ENCODE data around the gene PMP22. TPM values are rescaled to one million over a fixed set of nuclear protein-coding genes. Genes with fewer than 3 reads are reported as not detected.
"Not testable (repeated sequence)": the region's sequence is repeated elsewhere in the genome, so short reads cannot be mapped to it uniquely, and the experiment has no call there.

Gene PMP22
- total RNA-seq, 1 donor from 2014 or later: 91.3 TPM

- no peak for DNase-seq
These were observed 9.2 kb downstream of the PMP22 start for GRCh38 chr17:15255713-15256454.

GRCh38 chr17:15250135-15250860 lies 14.8 kb downstream of the PMP22 start:
- no peak for DNase-seq

DNA sequence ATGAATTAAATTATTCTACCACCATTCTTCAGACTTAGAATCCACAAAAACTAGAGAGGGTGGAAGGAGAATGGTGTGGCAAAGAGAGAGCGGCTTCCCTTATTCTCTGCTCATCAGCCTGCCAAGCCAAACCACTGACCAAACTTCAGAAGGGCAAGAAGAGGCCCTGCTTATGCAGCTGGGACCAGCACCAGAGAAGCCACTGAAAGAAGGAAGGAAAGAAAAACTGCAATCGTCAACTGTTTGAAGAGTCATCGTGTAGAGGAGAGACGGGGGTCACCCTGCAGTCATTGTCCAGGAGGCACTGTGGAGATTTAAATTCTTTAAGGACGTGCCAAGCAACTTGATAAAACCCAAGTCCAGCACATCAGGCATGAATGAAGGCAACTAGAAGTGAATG lies 15.6 kb downstream of the PMP22 start:
- no peak for DNase-seq

GRCh38 chr17:15247891-15248529 lies 17.1 kb downstream of the PMP22 start:
- no peak for DNase-seq

GRCh38 chr17:15245054-15245453 lies 20.1 kb downstream of the PMP22 start:
- DNase-seq: no peak

- no peak for DNase-seq
These were observed 24.5 kb downstream of the PMP22 start for GRCh38 chr17:15240644-15241043.

DNA sequence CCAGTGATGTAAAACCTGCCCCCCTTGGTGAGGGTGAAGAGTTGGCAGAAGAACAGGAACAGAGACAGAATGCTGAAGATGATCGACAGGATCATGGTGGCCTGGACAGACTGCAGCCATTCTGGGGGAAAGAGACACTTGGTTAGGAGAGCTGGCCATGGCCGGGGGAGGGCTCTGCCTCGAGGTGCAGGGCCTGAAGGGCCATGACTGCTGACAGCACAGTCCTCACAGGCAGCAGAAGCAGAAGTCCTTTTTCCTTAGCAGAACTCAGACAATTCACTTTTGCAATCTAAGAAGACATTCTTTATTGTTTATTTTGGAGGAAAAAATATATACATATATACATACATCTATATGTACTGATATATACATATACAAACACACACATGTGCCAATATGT lies 25.6 kb downstream of the PMP22 start:
- no peak for DNase-seq

DNA sequence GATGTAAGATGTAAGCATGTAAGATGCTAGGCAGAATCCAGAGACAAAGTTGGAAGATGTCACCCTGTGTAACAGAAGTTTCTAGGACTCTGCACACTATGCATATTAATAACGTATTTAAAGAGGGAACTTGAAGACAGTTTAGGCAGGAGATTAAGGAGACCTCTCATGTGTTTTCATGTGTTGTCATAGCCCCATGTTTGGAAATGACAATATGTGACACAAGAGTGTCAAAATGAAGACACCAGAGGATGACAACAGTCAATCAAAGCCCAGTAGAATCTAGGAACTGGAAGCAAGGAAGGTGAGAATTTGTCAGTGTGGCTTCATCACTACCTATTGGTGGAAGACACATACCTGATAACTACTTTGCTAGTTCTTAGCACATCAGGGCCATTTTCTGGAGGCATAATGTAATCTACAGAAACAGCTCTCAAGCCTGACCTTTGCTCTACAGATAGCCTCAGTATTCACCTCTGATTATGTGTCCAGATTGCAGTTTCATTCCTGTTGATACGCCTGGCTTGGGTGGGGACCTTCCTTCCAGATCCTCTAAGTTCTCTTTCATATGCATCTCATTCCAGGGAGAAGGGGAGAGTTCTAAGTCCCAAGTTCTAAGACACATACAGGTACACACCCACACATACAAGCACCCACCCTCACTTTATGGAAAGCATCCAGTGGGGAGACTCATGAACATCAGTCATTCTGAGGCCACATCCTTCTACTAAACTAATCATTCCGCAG lies 26.3 kb downstream of the PMP22 start:
- DNase-seq: no peak

GRCh38 chr17:15238057-15238456 lies 27.1 kb downstream of the PMP22 start:
- DNase-seq: no peak

- DNase-seq: no peak
These were observed 28.1 kb downstream of the PMP22 start for GRCh38 chr17:15237106-15237425.

- DNase-seq: no peak
These were observed 28.6 kb downstream of the PMP22 start for GRCh38 chr17:15236281-15237105.

GRCh38 chr17:15233971-15234370 lies 31.2 kb downstream of the PMP22 start:
- DNase-seq: no peak

- DNase-seq: no peak
These were observed 31.9 kb downstream of the PMP22 start for GRCh38 chr17:15233022-15233805.

GRCh38 chr17:15232517-15232915 lies 32.6 kb downstream of the PMP22 start:
- DNase-seq: no peak

DNA sequence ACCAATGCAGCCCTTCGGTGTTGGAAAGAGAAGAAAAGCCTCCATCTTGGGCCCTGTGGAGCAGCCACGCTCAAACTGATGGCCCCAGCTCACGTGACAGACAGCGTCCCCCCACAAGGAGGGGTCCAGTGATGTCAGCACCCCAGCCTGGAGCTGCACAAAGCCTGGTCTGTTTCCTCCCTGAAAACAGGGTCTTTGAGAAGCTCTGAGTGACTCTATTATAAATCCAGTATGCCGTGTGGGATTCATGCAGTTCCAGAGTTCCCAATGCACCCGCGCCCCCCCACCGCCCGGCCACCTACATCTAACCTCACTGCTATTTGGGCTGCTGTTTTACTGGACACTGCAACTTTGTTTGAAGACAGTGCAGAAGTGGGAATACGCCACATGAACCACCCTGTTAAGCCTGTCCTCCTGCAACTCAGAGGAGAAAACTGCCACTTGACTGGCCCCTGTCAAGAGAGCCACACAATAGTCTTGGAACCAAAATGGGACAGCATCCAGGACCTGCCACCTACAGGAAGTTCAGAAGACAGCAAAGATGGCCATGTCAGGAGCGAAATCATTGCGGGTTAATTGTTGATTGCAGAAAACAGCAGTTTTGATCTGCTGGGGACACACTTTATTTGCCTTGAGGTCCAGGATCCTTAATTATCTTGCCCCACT lies 33.1 kb downstream of the PMP22 start:
- no peak for DNase-seq

- no peak for DNase-seq
These were observed 34.3 kb downstream of the PMP22 start for GRCh38 chr17:15230866-15231265.

- not testable (repeated sequence) for DNase-seq
These were observed 43.3 kb downstream of the PMP22 start for GRCh38 chr17:15221827-15222226.

DNA sequence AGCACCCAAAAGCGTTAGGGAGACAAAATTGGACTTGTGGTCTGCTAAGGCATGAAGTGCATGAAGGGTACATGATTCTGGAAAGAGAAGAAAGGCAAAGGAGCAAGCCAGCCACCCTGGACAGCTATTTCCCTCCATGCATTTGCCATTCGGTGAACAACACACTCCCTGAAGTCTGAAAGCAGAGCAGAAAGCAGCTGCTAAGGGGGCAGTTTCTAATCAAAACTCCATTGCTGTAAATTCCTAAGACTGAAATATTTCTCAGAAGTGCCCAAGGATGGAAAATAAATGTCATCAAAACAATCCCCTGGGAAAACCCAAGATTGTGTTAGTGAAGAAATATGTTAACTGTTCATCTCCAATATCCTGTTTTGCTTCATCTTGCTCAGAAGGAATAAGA lies 44.3 kb downstream of the PMP22 start:
- peak; percentile 88 for DNase-seq

DNA sequence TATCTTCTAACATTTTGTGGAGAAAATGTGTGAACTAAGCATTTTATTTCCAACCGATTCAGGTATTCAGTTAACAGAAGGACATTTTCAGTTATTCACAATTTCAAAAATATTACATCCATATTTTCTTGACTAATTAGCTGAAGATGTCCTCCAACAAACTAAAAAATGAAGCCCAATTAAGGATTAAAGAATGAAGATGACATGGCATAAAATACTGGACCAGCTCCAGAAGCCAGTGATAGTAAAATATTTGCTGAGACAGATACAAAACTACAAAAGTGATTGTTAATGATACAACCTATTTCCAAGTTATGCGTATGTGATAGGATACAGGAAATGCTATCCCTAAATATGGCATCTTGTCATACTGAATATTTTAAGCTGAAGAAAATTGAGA lies 48.6 kb downstream of the PMP22 start:
- DNase-seq: no peak

- DNase-seq: no peak
These were observed 51.6 kb downstream of the PMP22 start for GRCh38 chr17:15213381-15214087.

Data from skin of body (tissue), 2 donors.